Dermis blood vessel endothelial cell (primary cell): Measurements from ENCODE around the gene CFAP161. TPM values are rescaled to one million over a fixed set of nuclear protein-coding genes. Genes with fewer than 3 reads are reported as not detected.
"Not testable (repeated sequence)": the region's sequence is repeated elsewhere in the genome, so short reads cannot be mapped to it uniquely, and the experiment has no call there.

Source experiments
- DNase-seq: peaks from one replicate; pipeline ENCODE4 v3.0.0; 2010
- total RNA-seq: library from RNA; depleted of rRNA; stranded (reverse); fragments of >200 nt; gene quantifications from 2 replicates; pipeline ENCODE4 v1.2.3, GENCODE V29; 2014

The CFAP161 gene
- total RNA-seq, 1 donor from 2014 or later: 0.34 TPM

DNA sequence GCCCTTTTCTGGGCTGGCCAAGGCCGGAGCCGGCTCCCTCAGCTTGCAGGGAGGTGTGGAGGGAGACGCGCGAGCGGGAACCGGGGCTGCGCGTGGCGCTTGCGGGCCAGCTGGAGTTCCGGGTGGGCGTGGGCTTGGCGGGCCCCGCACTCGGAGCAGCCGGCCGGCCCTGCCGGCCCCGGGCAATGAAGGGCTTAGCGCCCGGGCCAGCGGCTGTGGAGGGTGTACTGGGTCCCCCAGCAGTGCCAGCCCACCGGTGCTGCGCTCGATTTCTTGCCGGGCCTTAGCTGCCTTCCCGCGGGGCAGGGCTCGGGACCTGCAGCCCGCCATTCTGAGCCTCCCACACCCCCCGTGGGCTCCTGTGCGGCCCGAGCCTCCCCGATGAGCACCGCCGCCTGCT is 24.5 kb downstream of the CFAP161 start:
- DNase-seq: not testable (repeated sequence)

DNA sequence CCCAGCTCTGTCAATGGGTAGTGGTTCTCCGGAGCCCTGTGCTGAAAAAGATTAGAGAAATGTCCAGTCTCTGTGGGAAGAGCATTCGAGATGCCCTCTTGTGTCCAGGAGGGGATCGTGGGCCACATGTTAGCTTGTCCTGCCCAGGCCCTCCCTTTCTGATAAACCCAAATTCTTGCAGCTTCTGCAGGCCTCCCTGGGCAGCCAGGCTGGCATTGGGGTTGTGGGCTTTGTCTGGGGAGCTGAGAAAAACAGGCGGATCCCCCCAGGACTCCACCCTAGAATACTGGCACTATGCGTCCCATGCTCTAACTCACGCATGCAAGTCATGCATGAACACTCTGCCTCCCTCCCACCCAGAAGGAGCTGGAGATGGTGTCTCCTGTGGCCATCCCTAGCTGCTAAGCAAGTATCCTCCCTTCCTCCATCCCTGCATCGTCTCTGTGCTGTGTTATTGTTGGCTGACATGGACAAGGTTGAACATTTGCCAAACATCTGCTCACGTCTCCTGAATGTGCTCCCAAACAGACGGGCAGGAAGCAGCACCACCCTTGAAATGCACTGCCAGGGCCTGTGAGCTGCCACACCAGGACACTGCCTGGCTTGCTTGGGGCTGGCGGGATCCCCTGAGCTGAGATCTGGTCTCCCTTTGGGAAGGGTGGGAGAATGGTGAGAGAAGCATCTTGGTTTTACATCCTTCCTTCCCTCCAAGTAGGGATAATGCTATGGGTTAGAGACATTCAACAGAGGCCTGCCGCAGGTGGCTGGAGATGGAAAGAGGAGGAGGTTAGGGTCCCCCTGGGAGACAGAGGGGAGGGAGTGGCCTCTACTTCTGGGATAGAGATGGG is 26.5 kb downstream of the CFAP161 start:
- peak; percentile 41 for DNase-seq

DNA sequence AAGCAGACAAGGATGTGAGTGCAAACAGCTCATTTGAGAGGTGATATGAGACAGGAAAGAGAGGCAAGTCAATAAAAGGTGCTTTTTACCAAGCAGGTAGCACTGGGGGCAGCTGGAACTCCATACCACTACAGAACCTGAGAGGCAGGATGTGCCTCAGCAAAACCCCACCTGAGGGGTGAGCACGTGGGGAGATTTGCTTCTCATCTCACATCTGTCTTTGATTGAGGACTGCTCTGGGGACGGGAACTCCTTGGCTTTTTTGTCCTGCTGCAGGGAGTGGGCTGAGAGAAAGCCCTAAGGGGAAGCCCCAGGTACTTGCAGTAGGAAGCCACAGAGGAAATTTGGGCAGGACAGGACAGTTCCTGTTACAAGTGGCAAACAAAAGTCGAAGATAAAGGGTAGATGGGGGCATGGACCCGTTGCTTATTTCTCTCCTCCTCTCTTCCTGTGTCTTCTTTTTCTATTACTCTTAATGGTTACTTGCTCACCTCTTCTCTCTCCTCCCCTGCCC is 27.1 kb downstream of the CFAP161 start:
- DNase-seq: no peak

DNA sequence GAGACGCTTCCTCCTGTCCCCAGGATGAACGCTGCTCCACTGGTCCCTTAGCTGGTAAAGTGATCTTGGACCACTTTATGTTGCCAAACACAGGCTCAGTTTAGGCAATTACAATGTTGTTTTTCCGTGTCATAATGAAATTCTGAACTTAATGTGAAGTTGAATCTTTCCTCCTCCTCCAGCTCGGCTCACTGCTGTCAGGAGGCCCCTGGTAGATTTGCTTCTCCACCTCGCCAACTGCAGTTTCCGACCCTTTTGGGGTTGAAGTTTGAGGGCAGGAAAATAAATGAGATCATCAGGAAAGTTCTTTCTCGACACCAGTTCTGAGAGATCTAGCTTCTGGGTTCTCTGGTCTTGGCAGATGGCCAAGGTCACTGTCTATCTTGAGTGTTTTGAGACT is 27.8 kb downstream of the CFAP161 start:
- DNase-seq: no peak

DNA sequence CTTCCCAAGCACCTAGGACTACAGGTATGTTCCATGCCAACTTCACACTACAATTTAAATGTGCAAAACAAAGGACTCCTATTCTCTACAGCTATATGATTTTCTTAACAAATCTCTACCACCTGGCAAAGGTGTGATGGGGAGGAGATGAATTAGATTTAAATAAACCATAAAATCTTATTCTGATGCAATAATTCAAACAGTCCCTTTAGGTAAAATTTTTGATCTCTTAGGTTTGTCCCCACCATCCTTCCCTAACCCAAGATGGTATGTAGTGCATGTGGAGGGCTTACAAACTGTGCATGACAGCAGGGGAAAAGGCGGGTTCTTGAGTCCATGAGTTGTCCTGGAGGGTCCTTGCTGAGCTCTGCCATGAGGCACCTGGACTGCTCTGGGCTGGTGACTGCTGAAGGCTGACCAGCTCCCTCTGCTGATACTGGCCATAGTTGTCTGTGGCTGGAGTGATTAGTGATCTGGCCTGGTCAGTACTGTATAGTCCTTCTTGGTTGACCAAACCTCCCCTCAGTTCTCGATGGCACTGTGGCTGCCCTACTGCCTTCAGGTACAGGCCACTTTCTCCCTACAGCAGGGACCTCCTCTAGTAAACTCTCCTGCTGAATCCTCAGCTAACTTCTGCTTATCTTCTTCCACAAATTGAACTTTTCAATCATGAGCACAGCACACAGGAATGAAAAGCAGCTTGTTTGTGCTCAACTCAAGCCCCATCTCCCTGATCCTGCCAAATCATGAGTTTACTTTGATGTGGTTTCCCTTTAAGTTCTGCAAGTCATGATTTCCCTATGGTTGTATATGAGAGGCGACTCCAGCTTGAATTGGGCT is 30.1 kb downstream of the CFAP161 start:
- DNase-seq: peak; percentile 19

DNA sequence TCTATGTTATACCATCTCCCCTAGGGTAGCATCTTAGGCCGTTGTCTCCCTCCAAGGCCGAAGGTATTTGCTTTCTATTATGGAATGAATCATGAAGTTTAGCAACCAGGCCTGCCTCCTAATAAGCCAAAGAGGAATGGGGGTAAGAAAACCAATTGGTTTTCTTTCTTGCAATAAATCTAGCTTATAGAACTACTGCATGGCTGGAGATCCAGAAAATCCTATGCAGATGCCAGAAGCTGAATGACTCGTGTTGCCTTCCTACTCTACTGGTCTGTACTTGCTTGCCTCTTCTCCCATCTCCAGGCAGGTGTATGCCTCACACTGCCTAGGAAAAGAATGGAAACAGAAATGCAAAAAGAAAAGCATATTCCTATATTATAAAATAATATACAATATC is 31.5 kb downstream of the CFAP161 start:
- no peak for DNase-seq

DNA sequence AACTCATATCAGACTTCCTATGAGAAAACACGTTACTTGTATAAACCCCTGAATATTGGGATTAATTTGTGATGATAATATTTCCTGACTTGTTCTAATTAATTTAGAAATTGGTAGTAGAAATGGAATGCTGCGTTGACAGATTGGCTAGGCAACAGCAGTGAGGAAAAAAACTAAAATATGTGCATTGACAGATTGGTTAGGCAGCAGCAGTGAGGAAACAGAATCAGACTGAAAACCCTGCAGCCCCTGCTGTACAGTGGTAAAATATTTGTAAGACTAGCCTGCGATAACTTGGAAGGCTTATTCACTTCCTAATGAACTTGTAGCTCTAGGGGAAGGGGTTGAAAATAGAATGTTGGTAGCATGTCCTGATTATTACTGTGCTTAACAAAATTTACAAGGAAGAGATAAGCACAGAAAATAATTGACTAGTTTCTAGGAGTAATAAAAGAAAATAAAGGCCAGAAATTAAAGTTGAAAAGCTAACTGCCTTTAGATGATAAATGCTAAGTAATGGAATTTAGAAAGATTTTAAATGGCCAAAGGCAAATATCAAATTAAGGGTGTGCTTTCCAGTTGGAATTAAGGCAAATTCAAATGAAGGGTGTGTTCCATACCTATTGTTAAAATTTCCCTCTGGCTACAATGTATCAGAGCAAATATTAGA is 32.7 kb downstream of the CFAP161 start:
- no peak for DNase-seq

DNA sequence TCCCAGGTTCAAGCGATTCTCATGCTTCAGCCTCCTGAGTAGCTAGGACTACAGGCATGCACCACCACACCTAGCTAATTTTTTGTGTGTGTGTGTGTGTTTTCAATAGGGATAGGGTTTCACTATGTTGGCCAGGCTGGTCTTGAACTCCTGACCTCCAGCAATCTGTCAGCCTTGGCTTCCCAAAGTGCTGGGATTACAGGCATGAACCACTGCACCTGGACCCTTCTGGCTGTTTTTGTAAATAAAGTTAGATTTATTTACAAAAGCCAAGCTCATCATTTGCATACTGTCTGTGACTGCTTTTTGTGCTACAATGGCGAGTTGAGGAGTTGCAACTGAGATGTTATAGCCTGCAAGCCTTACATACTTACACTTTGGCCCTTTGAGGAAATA is 34.1 kb downstream of the CFAP161 start:
- no peak for DNase-seq

DNA sequence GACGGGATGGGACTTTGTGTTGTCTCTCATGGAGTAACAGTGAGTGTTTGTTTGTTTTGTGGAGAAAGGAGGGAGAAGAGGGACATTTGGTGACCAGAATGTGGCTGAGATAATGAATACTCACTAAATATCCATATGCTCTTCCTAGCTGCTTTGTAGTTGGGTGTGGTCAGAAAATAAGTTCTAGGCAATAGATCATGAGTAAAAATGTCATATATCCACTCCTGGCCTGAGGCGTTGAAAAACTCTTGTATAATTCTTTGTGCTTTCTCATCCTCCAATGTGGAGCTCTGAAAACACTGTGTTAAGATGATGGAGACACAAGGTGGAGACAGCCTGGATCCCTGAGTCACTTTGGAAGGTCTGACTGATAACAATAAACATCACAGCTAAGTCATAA is 34.6 kb downstream of the CFAP161 start:
- no peak for DNase-seq

DNA sequence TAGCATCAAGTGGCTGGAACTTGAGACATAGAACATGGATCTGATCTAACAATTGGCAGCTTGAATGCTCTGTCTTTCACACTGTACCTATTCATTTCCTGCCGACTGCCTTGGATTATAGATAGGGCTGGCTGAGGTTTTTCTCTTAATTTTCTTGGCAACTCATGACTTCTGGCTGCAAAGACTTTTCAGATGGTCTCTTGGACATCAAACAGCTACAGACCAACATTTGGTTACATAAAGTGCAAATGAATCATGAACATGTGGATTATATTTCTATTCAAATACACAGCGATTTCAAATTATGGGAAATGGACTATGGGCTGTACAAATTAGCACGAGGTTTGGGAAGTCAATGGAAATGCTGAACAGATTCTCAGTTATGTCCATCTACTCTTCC is 36.4 kb downstream of the CFAP161 start:
- DNase-seq: no peak

DNA sequence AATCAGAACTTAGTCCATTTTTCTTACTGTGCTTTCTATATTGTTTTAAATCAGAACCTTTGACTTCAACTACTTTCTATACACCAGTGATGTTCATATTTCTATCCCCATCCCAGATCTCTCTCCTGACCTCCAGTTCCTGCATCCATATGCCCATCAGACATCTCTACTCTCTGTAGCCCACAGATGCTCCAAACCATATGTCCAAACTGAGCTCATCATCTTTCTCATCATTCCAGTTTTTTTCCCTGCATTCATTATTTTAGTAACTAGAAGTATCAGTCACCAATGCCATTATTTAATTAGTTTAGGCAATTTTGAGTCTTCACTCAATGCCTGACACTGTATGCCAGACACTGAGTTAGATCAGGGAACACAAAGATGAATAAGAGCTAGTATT is 37.2 kb downstream of the CFAP161 start:
- no peak for DNase-seq

DNA sequence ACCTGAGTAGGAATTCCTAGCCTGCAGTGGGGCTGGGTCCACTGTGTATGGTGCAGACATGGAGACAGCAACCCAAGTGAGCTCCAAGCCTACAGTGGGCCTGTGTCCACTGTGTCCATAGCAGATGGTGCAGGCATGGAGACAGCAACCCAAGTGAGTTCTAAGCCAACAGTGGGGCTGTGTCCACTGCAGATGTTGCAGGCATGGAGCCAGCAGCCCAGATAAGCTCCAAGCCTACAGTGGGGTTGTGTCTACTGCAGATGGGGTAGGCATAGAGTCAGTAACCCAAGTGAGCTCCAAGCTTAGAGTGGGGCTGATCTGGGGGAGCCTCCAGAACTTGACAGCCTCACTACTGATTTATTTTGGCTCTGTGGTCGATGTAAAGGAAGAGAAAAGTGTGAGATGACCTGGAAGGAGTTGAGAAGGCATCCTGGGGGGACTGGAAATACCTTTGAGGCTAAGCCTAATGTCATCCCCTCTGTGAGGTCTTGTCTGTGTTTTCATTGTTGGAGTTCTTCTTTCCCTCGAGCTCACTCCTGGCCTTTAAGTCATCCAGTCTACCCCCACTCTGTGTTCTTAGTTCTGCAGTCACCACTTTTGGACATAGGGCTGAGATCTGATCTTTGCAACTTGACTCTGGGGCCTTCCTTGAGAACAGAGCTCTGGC is 40.2 kb downstream of the CFAP161 start:
- no peak for DNase-seq

DNA sequence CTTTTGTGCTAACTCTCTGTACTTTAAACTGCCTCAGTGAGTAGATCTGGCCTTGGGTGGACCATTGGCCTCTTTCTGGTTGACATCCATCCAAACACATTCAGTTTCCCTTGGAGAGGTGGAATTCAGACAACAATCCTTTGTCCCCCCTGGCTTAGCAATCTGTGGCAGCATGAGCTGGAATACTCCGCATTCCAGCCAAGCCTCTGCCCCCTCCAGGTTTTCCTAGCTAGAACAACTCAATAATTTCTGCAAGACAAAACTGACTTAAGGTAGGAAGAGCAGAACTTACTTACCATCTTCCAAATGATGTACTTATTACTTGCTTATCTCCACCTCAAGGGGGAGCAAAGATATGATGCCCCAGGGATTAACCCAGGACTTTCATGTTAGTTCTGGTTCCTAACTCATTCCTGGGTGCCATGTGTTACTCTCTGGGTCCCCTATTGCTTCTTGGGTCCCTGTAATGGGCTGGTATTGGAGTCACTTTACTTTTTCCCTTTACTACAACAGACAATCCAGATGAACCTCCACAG is 40.8 kb downstream of the CFAP161 start:
- DNase-seq: no peak

DNA sequence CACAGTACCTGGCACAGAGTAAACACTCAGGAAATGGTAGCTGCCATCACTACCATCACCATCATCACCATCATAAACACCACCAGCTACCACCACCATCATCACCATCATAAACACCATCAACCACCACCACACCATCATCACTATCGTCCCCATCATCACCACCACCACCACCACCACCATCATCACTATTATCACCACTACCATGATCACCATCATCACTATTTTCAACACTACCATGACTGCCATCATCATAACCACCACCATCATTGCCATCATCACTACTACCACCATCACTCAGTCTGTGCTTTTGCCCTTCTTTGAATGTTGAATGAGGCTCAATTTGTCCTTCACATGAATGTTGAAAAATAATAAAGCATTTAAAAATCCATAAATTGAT is 41.4 kb downstream of the CFAP161 start:
- no peak for DNase-seq

DNA sequence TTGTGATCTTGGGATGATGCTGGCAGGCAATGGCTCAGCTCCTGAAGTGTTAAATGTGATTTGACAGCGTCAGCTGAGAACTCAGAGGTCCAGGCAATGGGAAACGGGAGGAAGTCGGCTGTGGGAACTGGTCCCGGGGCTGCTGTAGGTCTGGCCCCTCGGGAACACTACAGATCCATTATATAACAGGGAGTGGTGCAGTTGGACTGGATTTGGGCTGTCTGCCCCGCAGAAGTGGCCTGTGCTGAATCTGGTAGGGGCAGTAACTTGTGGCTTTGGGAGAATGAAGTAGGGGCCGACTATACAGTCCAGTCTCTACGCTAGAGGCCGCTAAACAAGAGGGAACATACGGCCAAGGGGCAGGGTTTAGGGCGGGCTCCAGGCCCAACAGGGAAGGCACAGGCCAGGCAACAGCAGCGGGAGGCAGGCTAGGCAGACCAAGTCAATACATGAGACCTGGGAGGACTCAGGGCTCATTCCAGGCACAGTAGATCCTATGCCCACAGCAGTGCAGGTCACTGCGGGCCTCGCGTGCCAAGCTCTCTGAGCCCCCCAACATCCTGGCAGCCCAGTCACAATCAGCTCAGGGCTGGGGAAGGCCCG is 42.3 kb downstream of the CFAP161 start:
- DNase-seq: no peak

DNA sequence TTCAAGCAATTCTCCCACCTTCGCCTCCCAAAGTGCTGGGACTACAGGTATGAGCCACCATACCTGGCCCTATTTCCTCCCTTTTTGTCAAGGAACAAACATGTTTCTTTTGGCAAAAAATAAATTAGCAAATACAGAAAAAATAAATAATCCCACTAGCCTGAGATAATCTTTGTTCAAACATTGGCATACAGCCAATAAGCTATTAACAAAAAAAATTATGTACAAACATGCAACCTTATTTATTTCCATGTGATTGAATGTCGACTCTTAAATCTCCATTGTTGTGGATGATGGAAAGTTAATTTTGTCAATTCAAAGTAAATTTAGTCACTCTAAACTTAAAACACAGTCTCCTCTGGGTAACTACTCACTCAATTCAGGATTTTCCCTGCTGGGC is 44.3 kb downstream of the CFAP161 start:
- DNase-seq: no peak

DNA sequence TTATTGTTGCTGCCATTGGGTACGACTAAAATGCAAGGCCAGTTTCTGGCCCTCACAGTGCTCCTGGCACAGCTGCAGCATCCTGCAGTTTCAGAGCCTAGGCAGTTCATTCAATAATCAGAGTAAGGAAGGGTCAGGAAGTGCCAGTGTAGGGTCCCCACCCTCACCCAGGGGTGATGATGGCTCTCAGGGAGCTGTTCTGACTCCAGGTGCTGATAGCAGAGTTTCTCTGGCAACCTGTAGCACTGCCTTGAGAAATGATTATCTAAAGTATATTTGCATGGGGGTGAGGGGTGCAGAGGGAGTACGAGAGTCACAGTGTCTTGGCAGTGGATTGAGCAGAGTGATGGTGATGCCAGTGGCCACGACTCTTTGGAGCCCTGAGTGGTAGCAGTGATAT is 47.1 kb downstream of the CFAP161 start:
- DNase-seq: no peak

DNA sequence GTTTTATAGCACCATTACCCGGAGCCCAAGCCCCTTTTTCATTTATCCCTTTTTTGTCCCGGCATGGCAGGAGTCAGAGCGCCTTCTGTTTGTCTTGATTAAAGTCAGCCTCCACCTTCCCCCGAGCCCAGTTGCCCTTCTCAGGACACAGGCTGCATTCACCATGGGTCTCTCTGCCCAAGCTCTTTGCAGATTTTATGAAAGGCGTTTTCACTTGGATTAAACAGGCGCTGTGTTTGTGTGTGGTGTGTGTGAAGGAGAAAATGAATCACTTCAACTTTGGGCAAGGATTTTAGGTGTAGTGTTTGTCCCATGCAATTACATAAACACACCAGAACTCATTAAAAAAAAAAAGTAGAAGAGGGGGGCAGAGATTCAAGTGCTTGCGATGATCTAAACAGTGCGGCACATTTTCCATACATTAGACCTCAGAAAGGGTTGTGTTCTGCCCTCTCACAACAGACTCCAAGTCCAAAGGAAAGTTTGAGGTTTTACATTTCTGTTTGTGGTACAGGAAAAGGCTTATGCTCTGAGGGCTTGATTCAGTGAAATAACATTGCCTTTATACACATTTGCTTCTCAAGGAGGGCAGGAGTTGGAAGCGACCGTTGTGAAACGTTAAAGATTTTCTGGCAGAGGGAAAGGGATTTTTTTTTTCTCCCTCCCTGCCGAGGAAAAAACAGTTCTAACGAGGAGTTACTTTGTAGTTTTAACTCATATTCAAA is 48.1 kb downstream of the CFAP161 start:
- no peak for DNase-seq

DNA sequence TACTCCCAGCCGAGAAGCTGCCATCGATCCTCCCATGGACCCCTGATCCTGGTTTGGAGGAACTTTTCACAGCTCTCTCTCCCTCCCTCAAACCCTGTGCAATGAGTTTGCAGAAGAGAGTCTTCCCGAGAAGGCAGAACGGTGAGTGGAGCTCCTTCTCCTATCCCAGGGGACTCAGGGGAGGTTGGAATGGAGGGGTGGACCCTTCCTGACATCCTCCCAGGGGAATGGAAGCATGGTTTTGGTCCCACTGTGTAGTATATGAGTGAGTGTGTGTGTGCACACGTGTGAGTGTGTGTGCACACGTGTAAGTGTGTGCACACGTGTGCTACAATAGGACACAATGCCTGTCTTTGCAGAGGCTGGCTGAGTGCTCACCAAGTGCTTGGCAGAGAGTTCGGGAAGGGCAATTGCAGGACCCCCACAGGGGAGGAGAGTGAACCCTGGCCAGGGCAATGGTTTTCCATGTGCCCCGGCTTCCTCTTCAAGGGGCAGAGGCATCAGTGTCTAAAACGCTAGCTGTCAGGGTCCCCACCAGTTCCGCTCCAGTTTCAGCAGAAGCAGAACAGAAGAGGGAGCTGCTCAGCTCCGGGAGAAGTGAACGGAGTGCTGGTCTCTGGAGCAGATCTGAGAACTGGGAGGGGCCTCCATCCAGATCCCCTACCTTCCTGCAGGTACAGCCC is 48.8 kb downstream of the CFAP161 start:
- no peak for DNase-seq

DNA sequence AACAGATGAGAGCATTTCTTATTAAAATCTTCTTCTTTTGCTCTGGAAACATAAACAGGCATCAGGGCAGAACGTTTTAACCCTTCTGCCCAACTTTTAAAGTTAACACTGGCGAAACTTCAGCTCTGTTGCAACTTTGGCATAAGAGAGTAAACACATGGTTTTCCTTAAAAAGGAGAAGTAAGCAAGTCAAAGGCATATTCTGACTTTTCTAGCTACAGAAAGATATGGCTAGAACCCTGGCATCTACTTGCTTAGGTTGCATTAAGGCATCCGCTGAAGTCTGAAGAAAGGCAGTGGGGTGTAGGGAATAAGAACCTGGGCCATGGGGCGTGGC is 49.3 kb downstream of the CFAP161 start:
- no peak for DNase-seq

DNA sequence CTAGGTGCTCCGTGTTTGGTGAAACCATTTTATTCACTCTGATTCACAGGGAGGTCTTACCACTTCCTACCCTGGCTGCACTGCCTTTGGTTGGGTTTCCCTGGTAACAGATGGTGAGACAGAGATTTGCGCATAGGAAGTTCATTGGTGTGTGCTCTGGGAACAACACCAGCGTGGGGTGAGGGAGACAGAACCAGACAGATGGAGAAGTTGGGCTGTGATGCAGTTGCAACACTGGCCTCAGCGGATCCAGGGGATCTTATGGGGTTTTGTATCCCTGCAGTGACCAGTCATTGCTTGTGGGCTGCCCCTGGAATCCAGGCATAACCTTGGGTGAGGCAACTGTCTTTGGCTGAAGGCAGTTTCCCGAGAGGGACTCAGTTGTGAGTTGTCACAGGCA is 50.1 kb downstream of the CFAP161 start:
- no peak for DNase-seq
